ENCODE measurements around the gene CYP2C19.
"Not testable (repeated sequence)": the region's sequence is repeated elsewhere in the genome, so short reads cannot be mapped to it uniquely, and the experiment has no call there.

CYP2C19 gene

GRCh38 chr10:94762393-94762792, at the start of gene CYP2C19:
TSS of gene CYP2C19 (plus strand) at chr10:94762681. CDS start at chr10:94762706, 25 bp downstream.
- DNase-seq, result no peak

- DNase-seq, result no peak
Measured at GRCh38 chr10:94725871-94726270, 36.6 kb upstream of the CYP2C19 start.

- DNase-seq, result no peak
Measured at GRCh38 chr10:94735197-94735596, 27.3 kb upstream of the CYP2C19 start.

- no peak for DNase-seq
Measured at GRCh38 chr10:94738588-94738987, 23.9 kb upstream of the CYP2C19 start.

GRCh38 chr10:94747137-94747536, 15.3 kb upstream of the CYP2C19 start:
- DNase-seq, result no peak

GRCh38 chr10:94747838-94748237, 14.6 kb upstream of the CYP2C19 start:
- DNase-seq, result no peak

GRCh38 chr10:94757916-94758315, 4.6 kb upstream of the CYP2C19 start:
- no peak for DNase-seq

- no peak for DNase-seq
Measured at GRCh38 chr10:94760586-94761178, 1.8 kb upstream of the CYP2C19 start.

GRCh38 chr10:94775425-94775824, 12.9 kb downstream of the CYP2C19 start:
- not testable (repeated sequence) for DNase-seq

GRCh38 chr10:94777886-94778458, 15.5 kb downstream of the CYP2C19 start:
- DNase-seq, result no peak

GRCh38 chr10:94780844-94781243, 18.4 kb downstream of the CYP2C19 start:
- no peak for DNase-seq

GRCh38 chr10:94784256-94784655, 21.8 kb downstream of the CYP2C19 start:
- DNase-seq, result no peak

GRCh38 chr10:94785211-94785610, 22.7 kb downstream of the CYP2C19 start:
- no peak for DNase-seq

GRCh38 chr10:94800551-94800950, 38.1 kb downstream of the CYP2C19 start:
- DNase-seq, result not testable (repeated sequence)

GRCh38 chr10:94803307-94803706, 40.8 kb downstream of the CYP2C19 start:
- peak; percentile 60 for DNase-seq

GRCh38 chr10:94830025-94830424, 67.5 kb downstream of the CYP2C19 start:
- DNase-seq, result not testable (repeated sequence)

GRCh38 chr10:94846204-94846603, 83.7 kb downstream of the CYP2C19 start:
- DNase-seq, result no peak

- no peak for DNase-seq
Measured at GRCh38 chr10:94850766-94851165, 88.3 kb downstream of the CYP2C19 start.

GRCh38 chr10:94851263-94851662, 88.8 kb downstream of the CYP2C19 start:
- DNase-seq, result no peak

- no peak for DNase-seq
Measured at GRCh38 chr10:94852438-94852837, 90.0 kb downstream of the CYP2C19 start.

- no peak for DNase-seq
Measured at GRCh38 chr10:94853065-94853464, 90.6 kb downstream of the CYP2C19 start.

- DNase-seq, result no peak
Measured at GRCh38 chr10:94858005-94858404, 95.5 kb downstream of the CYP2C19 start.

- DNase-seq, result no peak
Measured at GRCh38 chr10:94859086-94859485, 96.6 kb downstream of the CYP2C19 start.

- no peak for DNase-seq
Measured at GRCh38 chr10:94878649-94879048, 116.2 kb downstream of the CYP2C19 start.

GRCh38 chr10:94879214-94879613, 116.7 kb downstream of the CYP2C19 start:
- DNase-seq, result no peak

Measured in islet precursor cell (in vitro differentiated cells).